Mammary epithelial cell (primary cell): ENCODE measurements around the gene ORAI1.
A peak's percentile ranks its signal among the peaks of the same experiment; 100 is the strongest.

Experiments
- EZH2 ChIP-seq: IDR thresholded peaks from 2 replicates; pipeline ENCODE4 v1.6.1; 2012; ENCODE audit warnings: low read length, inconsistent platforms, borderline replicate concordance
- TF ChIP-seq, protein P1 (sequence below), 2 donors: IDR thresholded peaks in 1 of 2; conservative IDR thresholded peaks in 1 of 2; 2 replicates each; pipeline ENCODE4 v1.5.1; 2011 to 2012; ENCODE audit warnings: inconsistent platforms in 2 of 2, low read length in 2 of 2, mild to moderate bottlenecking in 2 of 2, control low read depth in 1 of 2, low read depth in 1 of 2; ENCODE audit not compliant: insufficient read depth in 1 of 2; ENCODE audit errors: extremely low read depth in 1 of 2

- TF ChIP-seq, protein P1, sequence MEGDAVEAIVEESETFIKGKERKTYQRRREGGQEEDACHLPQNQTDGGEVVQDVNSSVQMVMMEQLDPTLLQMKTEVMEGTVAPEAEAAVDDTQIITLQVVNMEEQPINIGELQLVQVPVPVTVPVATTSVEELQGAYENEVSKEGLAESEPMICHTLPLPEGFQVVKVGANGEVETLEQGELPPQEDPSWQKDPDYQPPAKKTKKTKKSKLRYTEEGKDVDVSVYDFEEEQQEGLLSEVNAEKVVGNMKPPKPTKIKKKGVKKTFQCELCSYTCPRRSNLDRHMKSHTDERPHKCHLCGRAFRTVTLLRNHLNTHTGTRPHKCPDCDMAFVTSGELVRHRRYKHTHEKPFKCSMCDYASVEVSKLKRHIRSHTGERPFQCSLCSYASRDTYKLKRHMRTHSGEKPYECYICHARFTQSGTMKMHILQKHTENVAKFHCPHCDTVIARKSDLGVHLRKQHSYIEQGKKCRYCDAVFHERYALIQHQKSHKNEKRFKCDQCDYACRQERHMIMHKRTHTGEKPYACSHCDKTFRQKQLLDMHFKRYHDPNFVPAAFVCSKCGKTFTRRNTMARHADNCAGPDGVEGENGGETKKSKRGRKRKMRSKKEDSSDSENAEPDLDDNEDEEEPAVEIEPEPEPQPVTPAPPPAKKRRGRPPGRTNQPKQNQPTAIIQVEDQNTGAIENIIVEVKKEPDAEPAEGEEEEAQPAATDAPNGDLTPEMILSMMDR (conservative IDR thresholded peaks at IDR 0.05 in 1 of 2, IDR thresholded peaks at IDR 0.05 in 1 of 2; ENCODE audit: extremely low read depth in 1 of 2, insufficient read depth in 1 of 2, low read depth in 1 of 2, low read length in 2 of 2): peak in 1 of 2 donors; percentile 32
- TF ChIP-seq EZH2: no peak
These were observed 717 bp downstream of the ORAI1 start for GRCh38 chr12:121626853-121627640.
